Neural crest cell (in vitro differentiated cells): ENCODE measurements around the gene CLDN18. TPM values are rescaled to one million over a fixed set of nuclear protein-coding genes. Genes with fewer than 3 reads are reported as not detected.

Experiments
- DNase-seq: peaks from one replicate; pipeline ENCODE4 v3.0.0; 2021; ENCODE audit warnings: low read depth, mixed read lengths, low spot score
- H3K27ac Mint-ChIP-seq: one replicate; pipeline ENCODE4 v1.8.0; 2021; ENCODE audit warnings: mild to moderate bottlenecking, mixed read lengths; ENCODE audit not compliant: unreplicated experiment
- H3K27me3 Mint-ChIP-seq: 2 replicates; pipeline ENCODE4 v1.8.0; 2021; ENCODE audit warnings: low read depth, mild to moderate bottlenecking, mixed read lengths
- H3K36me3 Mint-ChIP-seq: 2 replicates; pipeline ENCODE4 v1.8.0; 2021; ENCODE audit warnings: low read depth, mild to moderate bottlenecking, mixed read lengths
- H3K4me1 Mint-ChIP-seq: 2 replicates; pipeline ENCODE4 v1.8.0; 2021; ENCODE audit warnings: mixed read lengths
- H3K4me3 Mint-ChIP-seq: one replicate; pipeline ENCODE4 v1.8.0; 2021; ENCODE audit warnings: mild to moderate bottlenecking, mixed read lengths
- H3K9me3 Mint-ChIP-seq: 2 replicates; pipeline ENCODE4 v1.8.0; 2021; ENCODE audit warnings: mixed read lengths
- total RNA-seq: library from RNA; stranded (reverse); gene quantifications from 2 replicates; pipeline ENCODE4 v1.2.1, GENCODE V29; 2021
- TF ChIP-seq, protein P1 (sequence below): fragments of 200-600 bp; sonication (generic); conservative IDR thresholded peaks from 2 replicates; pipeline ENCODE4 v1.5.0; 2021; ENCODE audit warnings: antibody characterized with exemption, mild to moderate bottlenecking

CLDN18 gene
- total RNA-seq, 1 donor from 2014 or later = not detected

DNA sequence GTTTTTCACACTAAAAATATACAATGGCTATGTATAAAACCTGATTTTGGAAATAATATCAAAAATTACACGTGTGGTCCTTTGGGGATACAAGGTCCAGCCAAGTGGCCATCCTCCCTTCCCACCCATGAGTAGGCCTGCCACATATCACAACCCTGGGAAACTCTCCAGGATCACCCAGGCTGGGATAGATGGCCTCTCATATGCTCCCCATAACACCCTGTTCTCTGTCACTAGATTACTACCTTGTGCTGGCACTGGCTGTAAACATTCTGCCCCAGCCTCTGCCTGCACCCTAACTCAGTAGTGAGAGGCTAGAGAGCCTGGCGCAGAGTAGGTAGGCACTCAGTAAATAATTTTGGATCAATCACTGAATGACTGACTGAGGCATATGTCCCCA is 52.1 kb downstream of the CLDN18 start:
- TF ChIP-seq, protein P1, sequence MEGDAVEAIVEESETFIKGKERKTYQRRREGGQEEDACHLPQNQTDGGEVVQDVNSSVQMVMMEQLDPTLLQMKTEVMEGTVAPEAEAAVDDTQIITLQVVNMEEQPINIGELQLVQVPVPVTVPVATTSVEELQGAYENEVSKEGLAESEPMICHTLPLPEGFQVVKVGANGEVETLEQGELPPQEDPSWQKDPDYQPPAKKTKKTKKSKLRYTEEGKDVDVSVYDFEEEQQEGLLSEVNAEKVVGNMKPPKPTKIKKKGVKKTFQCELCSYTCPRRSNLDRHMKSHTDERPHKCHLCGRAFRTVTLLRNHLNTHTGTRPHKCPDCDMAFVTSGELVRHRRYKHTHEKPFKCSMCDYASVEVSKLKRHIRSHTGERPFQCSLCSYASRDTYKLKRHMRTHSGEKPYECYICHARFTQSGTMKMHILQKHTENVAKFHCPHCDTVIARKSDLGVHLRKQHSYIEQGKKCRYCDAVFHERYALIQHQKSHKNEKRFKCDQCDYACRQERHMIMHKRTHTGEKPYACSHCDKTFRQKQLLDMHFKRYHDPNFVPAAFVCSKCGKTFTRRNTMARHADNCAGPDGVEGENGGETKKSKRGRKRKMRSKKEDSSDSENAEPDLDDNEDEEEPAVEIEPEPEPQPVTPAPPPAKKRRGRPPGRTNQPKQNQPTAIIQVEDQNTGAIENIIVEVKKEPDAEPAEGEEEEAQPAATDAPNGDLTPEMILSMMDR = no peak
- Mint-ChIP-seq H3K27ac (no peak overlapping the region), H3K4me1 (no peaks in the 10 kb centered on the region), H3K4me3 (no peak overlapping the region), H3K36me3 (peaks cover 3% of the 10 kb centered on the region), H3K9me3 (no peaks in the 10 kb centered on the region), H3K27me3 (no peaks in the 10 kb centered on the region)
- DNase-seq = no peak

DNA sequence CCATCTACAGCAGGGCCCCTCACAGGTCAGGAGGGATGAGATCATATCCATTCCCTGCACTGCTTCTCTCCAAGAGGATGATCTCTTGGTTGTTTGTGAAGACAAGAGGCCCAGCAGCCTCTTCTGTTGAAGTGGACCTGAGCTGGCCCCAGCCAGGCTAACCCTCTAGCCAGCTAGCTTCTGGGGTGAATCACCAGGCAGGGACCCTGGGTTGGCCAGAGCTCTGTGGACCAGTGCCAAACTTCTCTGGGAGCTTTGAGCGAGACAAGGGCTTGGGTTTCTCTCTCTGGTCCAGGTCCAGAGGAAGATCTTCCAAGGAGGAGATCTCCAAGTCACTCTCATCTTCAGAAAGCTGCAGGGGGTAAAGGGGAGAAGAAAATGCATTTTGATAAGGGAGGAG is 52.7 kb downstream of the CLDN18 start:
- DNase-seq = no peak
- Mint-ChIP-seq H3K4me3 (no peak overlapping the region), H3K9me3 (no peaks in the 10 kb centered on the region), H3K4me1 (no peaks in the 10 kb centered on the region), H3K27ac (no peak overlapping the region), H3K36me3 (peaks cover 3% of the 10 kb centered on the region), H3K27me3 (no peaks in the 10 kb centered on the region)
- TF ChIP-seq, protein P1 = no peak

DNA sequence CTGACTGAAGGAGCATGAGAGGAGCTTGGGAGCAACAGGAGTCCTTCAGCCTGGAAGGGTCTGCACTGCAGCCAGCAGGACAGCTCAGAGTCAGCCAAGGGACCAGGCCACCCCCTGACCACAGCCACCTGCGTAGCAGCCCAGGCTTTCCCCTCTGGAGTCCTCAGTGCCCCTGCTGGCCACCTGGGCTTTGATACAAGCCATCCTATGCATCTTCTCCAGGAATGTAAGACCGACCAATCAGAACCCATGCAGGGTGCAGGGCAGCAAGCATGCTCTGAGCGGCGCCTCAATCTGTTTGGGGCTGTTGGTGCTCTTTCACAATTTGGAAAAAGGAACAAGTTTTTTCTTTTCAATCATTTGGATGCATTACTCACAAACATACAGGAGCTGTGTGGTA is 53.5 kb downstream of the CLDN18 start:
- no peaks in the 10 kb centered on the region for H3K27me3 Mint-ChIP-seq
- no peak overlapping the region for H3K27ac Mint-ChIP-seq
- no peaks in the 10 kb centered on the region for H3K4me1 Mint-ChIP-seq
- H3K36me3 Mint-ChIP-seq = peaks cover 3% of the 10 kb centered on the region
- H3K4me3 Mint-ChIP-seq = no peak overlapping the region
- TF ChIP-seq, protein P1 = no peak
- no peak for DNase-seq
- H3K9me3 Mint-ChIP-seq = no peaks in the 10 kb centered on the region

DNA sequence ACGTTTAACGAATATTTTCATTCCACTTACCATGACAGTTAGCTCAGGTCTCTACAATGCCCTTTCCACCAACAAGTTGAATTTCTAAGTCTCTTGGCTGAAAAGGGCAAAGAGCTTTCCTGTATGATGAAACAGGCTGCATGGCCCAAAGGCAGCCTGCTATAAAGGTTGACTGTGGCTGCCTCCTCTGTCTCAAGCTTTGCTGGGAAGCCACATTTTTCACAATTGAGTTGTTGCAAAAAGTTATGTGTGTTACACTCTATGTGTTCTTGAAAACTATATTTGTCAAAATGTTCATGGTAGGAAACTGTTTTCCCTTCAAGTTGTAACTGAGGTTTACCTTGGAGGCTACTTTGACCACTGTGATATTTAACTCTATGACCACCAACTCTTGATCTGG is 56.0 kb downstream of the CLDN18 start:
- no peaks in the 10 kb centered on the region for H3K27me3 Mint-ChIP-seq
- peaks cover 12% of the 10 kb centered on the region for H3K4me1 Mint-ChIP-seq
- H3K4me3 Mint-ChIP-seq = no peak overlapping the region
- DNase-seq = no peak
- no peak overlapping the region for H3K27ac Mint-ChIP-seq
- no peaks in the 10 kb centered on the region for H3K9me3 Mint-ChIP-seq
- TF ChIP-seq, protein P1 = no peak
- peaks cover 3% of the 10 kb centered on the region for H3K36me3 Mint-ChIP-seq

DNA sequence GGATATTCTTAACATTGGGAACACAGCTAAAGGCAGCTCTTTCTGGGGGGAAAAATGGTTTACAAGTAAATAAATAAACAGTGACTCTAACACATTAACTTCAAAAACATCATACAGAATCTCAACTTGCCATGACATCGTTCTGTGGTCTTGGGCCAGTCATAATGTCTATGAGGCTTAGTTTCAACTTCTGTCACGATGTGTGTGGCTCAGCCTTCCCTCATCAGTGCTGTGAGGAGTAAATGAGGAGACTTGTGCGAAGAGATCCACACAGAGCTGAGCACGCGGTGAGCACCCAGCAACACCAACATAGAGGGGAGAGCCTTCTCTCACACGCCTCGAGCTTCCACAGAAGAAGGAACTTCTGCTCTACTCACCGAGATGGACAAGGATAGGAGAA is 56.4 kb downstream of the CLDN18 start:
- no peaks in the 10 kb centered on the region for H3K9me3 Mint-ChIP-seq
- no peak overlapping the region for H3K4me3 Mint-ChIP-seq
- H3K36me3 Mint-ChIP-seq = peaks cover 3% of the 10 kb centered on the region
- no peak for DNase-seq
- no peaks in the 10 kb centered on the region for H3K27me3 Mint-ChIP-seq
- TF ChIP-seq, protein P1 = no peak
- peaks cover 12% of the 10 kb centered on the region for H3K4me1 Mint-ChIP-seq
- no peak overlapping the region for H3K27ac Mint-ChIP-seq

DNA sequence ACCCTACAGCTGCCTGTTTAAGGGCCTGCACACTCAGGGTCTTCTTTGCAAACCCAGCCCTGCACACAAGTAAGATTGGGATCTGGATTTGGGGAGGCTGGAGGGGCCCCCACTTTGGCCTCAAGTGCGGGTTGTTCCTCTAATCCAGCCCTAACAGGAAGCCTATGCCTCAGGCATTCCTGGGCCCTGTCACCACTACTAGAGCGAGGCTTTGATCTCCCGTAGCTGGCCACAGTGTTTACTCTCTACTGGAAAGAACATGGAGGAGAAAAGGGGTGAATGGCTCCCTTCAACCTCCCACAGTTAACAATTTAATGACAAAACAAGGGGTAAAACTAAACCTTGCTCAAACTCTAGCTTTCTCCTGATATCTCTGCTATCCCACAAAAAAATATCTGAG is 57.0 kb downstream of the CLDN18 start:
- TF ChIP-seq, protein P1 = no peak
- H3K27ac Mint-ChIP-seq = no peak overlapping the region
- H3K9me3 Mint-ChIP-seq = no peaks in the 10 kb centered on the region

More for the DNA sequence above, 57.0 kb downstream of the CLDN18 start:
- no peaks in the 10 kb centered on the region for H3K36me3 Mint-ChIP-seq
- DNase-seq = no peak
- H3K4me3 Mint-ChIP-seq = no peak overlapping the region
- H3K4me1 Mint-ChIP-seq = peaks cover 12% of the 10 kb centered on the region
- H3K27me3 Mint-ChIP-seq = no peaks in the 10 kb centered on the region
